ENCODE results near the gene LRFN5.

DNA sequence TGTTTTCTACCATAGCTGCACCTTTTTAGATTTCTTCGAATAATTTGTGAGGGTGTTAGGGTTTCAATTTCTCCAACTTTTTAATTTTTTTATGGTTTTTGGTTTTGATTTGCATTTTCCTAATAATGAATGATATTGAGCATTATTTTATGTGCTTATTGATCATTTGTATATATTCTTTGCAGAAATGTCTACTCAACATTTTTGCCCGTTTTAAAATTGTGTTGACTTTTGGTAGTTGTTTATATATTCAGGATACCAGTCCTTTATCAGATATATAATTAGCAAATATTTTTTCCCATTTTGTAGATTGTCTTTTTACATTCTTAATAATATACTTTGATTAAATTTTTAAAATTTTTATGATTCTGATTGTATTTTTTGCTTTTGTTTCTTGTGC lies 306.7 kb downstream of the LRFN5 start:
- TF ChIP-seq, protein P1, sequence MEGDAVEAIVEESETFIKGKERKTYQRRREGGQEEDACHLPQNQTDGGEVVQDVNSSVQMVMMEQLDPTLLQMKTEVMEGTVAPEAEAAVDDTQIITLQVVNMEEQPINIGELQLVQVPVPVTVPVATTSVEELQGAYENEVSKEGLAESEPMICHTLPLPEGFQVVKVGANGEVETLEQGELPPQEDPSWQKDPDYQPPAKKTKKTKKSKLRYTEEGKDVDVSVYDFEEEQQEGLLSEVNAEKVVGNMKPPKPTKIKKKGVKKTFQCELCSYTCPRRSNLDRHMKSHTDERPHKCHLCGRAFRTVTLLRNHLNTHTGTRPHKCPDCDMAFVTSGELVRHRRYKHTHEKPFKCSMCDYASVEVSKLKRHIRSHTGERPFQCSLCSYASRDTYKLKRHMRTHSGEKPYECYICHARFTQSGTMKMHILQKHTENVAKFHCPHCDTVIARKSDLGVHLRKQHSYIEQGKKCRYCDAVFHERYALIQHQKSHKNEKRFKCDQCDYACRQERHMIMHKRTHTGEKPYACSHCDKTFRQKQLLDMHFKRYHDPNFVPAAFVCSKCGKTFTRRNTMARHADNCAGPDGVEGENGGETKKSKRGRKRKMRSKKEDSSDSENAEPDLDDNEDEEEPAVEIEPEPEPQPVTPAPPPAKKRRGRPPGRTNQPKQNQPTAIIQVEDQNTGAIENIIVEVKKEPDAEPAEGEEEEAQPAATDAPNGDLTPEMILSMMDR (conservative IDR thresholded peaks at IDR 0.05 in 1 of 2, IDR thresholded peaks at IDR 0.05 in 1 of 2; ENCODE audit: low read depth in 1 of 2, low read length in 2 of 2) = no peak
- TF ChIP-seq EZH2 (IDR thresholded peaks at IDR 0.05; ENCODE audit: low read length, missing control alignments) = no peak
